SK-N-MC (cell line): ENCODE measurements around the gene CPTP.

Experiments
- EZH2 ChIP-seq: fragments of 200-600 bp; sonication (generic); IDR thresholded peaks from one replicate; pipeline ENCODE4 v1.6.1; 2017; ENCODE audit warnings: antibody characterized with exemption
- POLR2AphosphoS5 ChIP-seq: IDR thresholded peaks from 2 replicates; pipeline ENCODE4 v1.6.1; 2012; ENCODE audit warnings: mild to moderate bottlenecking, low read depth, low read length, borderline replicate concordance

GRCh38 chr1:1286313-1287261 lies 38.0 kb upstream of the CPTP start:
- no peak for TF ChIP-seq POLR2AphosphoS5
- TF ChIP-seq EZH2, result no peak
